GM18951 (cell line): Measurements from ENCODE around the gene TBKBP1.

Source experiments
- POLR2A ChIP-seq: IDR thresholded peaks from 4 replicates; pipeline ENCODE4 v1.6.1; 2011; ENCODE audit warnings: mild to moderate bottlenecking; ENCODE audit not compliant: insufficient read length, insufficient read depth; ENCODE audit errors: extremely low read depth
- in situ Hi-C: fragments of 300-500 bp; cut with MboI; formaldehyde crosslinking; loops from one replicate; pipeline ENCODE4 v1.12.0; 2022; ENCODE audit warnings: low sequenced_read_pairs, mixed read lengths, inconsistent platforms; ENCODE audit not compliant: unreplicated experiment

TBKBP1 gene

DNA sequence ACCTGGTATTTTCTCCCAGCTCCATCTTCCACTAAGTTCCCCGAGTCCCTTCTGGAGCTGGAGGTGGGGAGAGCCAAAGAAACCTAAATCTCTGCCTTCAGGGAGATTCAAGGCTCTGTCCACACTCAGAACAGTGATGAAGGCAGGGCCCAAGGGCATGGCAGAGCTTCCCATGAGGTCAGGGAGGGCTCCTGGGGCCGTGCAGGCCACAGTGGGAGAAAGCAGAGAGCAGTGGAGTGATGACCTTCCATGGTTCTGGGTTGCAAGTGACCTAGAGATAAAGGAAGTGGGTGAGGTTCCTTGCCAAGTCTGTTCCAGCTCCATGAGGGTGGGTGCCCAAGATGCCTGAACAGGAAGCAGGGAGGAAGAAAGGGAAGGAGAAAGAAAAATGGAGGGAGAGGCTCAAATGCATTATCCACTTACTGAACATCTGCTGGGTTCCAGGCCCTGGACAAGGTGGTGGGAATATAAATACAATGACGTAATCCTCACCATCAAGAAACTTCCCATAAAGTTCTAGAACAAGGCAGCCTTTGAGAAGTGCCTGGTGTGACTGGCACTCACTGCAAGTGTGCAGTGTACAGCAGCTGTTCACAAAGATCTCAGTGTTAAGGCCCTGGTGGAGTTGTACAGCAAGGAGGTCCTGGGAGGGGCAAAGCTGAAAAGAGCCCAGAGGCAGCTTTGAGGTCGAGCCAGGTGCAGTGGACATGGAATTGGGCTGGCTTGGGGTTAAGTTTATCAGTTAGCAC is 13.3 kb downstream of the TBKBP1 start:
- no peak for TF ChIP-seq POLR2A

DNA sequence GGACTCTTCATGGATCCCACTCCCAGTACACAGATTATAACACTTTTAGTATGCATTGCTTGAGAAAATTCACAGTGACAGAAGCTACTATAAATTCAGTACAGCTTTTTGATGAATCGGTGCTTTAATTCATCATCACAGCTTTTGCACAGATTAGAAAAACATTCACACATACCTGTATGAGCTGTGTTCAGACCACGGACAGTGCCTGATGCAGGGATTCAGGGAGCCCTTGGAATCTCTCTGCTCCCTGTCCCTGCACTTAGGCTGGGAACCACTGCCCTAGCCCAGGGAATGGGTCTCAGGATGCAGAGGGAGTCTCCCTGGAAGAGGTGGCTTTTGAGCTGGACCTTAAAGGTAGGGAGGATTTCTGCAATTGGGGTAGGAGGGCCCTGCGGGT is 13.9 kb downstream of the TBKBP1 start:
- no peak for TF ChIP-seq POLR2A
- in situ Hi-C loops: no loop called here

More for the DNA sequence above, 13.3 kb downstream of the TBKBP1 start:
- in situ Hi-C loops: no loop called here

DNA sequence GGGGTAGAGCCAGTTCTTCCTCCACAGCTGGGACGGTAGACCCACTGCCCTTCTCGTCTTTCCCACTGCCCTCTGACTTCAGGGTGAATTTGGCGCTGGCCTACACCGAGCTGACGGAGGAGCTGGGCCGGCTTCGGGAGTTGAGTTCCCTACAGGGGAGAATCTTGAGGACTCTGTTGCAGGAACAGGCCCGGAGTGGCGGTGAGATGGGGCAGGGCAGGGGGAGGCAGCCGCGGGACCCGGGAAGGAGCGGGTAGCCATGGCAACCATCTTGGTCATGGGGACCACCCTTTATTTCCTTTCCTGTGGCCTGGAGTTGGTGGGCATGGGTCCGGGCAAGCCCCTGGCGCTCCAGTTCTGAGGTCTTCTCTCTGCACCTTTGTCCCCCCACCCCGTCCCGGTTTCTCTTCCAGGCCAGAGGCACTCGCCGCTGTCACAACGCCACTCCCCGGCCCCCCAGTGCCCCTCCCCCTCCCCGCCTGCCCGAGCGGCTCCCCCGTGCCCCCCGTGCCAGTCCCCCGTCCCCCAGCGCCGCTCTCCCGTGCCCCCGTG is 14.4 kb downstream of the TBKBP1 start:
- TF ChIP-seq POLR2A: no peak
- in situ Hi-C loops: no loop called here

DNA sequence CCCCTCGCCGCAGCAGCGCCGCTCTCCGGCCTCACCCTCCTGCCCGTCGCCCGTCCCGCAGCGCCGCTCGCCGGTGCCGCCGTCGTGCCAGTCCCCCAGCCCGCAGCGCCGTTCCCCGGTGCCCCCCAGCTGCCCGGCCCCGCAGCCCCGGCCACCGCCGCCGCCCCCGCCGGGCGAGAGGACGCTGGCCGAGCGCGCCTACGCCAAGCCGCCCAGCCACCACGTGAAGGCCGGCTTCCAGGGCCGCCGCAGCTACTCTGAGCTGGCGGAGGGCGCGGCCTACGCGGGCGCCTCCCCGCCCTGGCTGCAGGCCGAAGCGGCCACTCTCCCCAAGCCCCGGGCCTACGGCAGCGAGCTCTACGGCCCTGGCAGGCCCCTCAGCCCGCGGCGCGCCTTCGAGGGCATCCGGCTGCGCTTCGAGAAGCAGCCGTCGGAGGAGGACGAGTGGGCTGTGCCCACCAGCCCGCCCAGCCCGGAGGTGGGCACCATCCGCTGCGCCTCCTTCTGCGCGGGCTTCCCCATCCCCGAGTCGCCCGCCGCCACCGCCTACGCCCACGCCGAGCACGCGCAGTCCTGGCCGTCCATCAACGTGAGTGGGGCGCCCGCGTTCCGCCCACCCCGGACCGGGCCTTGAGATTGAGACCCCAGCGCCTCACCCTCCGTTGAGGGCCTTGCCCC is 15.0 kb downstream of the TBKBP1 start:
- in situ Hi-C loops: no loop called here
- no peak for TF ChIP-seq POLR2A

DNA sequence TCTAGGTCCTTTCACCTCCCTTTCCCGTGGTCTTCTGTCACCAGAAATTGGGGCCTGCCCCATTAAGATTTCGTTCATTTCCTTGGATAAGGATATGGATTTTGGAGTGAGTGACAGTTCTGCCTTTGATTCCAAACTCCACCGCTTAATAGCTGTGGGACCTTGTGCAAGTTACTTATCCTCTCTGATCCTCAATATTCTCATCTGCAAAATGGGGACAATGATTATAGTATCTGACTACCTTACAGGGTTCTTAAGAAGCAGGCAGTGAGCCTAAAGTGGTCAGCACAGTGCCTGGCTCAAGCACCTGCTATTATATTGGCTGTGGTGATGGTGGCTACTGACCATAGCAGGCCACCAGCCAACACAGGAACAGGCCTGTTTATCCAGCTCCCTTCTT is 15.6 kb downstream of the TBKBP1 start:
- in situ Hi-C loops: no loop called here
- no peak for TF ChIP-seq POLR2A

DNA sequence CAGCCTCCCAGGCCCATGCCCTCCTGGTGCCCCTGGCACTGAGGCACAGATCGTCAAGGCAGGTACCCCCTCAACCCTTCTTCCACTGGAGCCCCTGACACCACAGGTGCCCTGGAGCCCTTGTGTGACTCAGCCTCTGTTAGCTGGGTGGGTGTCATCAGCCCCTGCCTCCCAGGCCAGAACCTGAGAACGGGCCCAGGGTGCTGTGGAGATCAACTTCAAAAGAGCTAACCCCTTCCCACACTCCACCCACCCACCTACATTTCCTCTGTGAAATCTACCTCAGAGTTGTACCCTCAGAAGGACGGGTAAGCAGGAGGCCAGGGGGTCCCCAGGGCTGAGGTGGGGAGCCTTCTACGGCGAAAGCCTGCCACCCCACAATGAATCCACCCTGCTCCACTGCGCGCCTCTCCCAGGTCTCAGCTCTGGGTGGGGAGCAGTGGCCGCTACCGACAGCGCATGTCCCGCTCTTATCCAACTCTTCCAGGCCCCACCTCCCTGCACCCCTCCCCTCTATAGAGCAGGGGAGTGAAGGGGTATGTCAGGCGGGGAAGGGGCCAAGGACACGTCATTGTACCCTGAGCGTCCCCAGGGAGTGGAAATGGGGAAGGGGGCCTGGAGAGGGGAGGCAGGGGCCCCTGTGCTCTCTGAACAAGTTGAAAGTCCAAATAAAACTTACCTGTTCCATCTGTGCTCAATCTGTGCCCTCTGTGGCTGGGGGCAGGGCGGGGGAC is 17.6 kb downstream of the TBKBP1 start:
- in situ Hi-C loops: no loop called here
- TF ChIP-seq POLR2A: no peak

DNA sequence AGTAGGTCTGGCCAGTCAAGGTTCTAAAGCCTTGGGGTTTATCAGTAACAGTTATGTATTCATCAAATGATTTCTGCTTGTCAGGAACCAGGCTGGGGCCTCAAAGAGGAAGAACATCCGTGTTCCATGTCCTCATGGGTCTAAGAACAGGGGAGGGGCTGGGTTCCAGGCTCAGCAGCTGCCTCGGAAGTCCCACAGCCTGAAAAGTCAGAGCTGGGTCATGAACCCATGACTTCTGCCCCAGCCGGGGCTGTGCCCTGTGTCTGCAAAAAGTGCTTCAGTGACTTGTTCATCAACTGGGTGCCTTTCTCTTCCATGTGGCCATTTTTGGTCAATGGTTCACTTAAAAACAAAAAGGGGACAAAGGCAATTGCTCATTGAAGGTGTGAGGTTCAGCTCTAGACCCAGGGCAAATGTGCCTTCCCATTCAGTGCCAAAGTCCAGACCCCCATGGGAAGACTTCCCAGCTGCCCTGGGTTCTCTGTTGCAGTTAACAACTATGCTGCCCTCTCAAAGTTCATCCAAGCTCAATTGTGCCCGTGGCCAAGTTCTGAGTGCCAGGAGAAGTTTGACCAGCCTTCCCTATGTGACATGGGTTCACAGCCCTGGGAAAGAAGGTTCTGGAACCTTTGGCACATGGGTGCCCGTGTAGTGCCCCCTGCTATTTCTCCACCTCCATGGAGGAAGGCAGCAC is 18.5 kb downstream of the TBKBP1 start:
- in situ Hi-C loops: no loop called here
- TF ChIP-seq POLR2A: no peak

DNA sequence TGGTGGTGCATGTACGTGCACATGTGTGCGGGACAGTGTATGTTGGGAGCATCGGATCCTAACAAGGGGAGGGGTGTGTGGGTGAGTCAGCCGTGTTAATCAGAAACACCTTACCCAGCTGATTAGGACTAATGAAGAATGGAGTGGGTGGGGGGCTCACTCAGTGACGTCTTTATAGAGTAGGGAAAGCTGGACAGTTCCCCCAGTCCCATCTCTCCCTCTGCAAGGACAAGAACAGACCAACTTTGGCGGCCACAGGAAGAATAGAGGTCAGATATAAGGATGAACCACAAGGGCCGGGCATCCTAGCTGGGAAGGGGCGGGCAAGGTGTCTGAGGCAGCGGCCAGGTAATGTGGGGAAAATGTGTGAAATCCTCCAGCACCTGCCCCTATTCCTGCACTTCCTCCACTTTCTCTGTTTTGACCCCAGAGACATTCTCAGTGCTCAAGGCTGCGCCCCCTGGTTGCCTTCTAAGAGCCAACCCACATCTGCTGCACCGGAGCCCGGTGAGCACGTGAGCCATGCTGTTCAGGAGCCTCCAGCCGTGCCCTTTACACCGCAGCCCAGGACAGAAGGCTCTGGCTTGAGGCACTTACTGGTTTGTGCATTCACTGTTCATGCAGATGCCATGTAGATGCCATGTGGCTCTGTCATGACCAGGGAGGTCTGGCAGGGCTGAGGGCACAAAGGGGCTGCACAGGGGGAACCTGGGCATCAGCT is 20.2 kb downstream of the TBKBP1 start:
- in situ Hi-C loops: no loop called here
- TF ChIP-seq POLR2A: no peak

DNA sequence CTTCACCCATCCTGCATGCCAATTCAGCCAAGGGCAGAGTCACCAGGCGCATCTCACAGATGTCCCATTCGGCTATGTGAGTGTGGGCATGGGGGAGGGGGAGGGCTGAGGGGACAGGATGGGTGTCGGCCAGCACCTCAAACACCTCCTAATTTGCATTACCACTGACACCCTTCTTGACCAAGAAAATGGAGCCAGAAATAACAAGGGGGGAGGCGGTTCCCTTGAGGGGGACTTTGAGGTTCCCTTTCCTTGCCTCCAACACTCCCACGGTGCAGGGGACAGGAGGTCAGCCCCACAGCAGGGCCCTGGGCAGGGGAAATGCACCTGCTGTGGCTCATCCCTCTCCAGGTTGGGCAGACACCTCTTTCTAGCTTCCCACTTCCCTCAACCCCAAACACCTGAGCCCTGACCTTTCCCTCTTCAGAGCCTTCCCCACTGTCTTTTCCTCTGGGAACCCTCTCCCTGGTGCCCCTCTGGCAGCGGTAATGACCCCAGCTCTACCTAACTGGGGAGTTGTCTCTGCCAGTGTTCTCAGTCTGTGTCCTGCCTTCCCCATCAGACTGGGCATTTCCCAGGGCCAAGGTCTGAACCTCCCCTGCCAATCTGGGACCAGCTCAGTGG is 20.9 kb downstream of the TBKBP1 start:
- no peak for TF ChIP-seq POLR2A
- in situ Hi-C loops: no loop called here

DNA sequence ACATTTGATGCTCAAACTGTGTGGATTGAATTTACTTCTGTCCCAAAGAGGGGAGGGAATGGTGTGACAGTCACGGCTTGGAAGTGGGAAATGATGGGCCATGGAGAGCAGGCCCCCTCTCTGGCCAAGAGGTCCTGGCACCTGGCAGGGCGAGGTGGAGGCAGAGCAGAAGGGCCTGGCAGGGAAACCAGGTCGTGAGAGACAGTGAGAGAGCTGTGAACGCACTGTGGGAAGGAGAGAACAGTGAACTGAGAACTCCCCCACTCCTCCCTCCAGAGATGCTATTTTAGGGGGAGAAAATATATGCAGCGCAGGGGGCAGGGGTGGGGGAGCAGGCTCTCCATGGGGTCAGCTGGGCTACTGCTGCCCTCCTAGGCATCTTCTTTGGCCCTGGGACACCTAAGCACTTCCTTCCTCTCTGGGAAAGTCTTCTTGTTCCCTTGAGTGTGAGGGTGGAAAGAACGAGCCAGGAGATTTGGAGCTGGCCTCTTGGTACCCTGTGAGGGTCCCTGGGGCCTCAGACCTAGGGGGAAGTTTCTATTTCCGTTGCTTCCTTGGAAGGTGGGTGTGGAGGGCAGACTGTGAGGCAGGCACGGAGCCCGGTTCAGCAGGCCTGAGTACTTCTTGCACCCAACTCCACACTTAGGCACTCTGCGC is 21.8 kb downstream of the TBKBP1 start:
- in situ Hi-C loops: no loop called here
- TF ChIP-seq POLR2A: no peak

DNA sequence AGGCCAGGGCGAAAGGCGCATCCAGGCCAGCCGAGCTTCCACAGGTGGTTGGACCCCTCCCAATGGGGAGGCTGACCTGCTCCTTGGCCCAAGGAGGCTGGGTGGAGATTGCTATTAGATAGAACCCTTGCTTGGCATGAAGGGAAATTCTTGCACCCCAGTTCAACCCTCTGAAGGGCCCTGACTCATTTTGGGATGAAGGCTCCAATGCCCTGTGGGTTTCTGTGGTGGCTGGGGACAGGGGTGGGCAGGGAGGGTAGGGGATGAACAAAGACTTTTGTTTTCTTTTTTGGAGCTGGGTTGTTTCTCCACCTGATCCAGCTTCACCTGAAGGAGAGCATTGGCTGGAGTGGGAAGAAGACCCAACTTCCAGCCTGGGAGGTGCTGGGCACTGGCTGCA is 22.4 kb downstream of the TBKBP1 start:
- no peak for TF ChIP-seq POLR2A
- in situ Hi-C loops: no loop called here

DNA sequence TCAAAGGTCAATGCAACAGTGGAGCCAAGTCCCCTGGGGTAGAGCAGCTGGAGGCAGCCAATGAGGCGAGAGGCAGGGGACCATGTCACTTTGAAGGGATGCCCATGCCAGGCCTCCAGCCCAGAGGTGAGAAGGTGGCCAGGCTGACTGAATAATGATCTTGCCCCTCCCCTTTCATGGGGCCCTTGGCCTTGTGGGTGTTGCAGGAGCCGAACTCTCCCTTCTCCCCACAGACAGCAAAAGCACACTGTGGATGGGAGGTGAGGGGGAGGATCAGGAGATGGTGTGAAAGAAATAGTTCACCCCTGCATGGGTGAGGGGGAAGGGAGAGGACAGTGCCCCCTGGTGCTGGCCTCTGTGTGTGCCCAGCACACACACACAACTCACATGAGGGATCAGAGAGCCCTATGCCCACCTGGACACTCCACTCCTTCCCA is 23.3 kb downstream of the TBKBP1 start:
- in situ Hi-C loops: no loop called here
- no peak for TF ChIP-seq POLR2A
